HG02763 (cell line): ENCODE results near the gene PLA2G2C.

Source experiments
- ATAC-seq: cut with Tn5 transposase; IDR thresholded peaks from one replicate; pipeline ENCODE4 v1.9.1; 2021; ENCODE audit warnings: mild to moderate bottlenecking, moderate library complexity; ENCODE audit not compliant: unreplicated experiment

PLA2G2C gene

GRCh38 chr1:20158358-20159070, 27.8 kb downstream of the PLA2G2C start:
- ATAC-seq, result no peak

- ATAC-seq, result no peak
Observed at GRCh38 chr1:20154301-20154831, 32.0 kb downstream of the PLA2G2C start.

- no peak for ATAC-seq
Observed at GRCh38 chr1:20153000-20153418, 33.3 kb downstream of the PLA2G2C start.

- ATAC-seq, result no peak
Observed at GRCh38 chr1:20152599-20152930, 33.8 kb downstream of the PLA2G2C start.

- no peak for ATAC-seq
Observed at GRCh38 chr1:20151906-20152598, 34.3 kb downstream of the PLA2G2C start.

- no peak for ATAC-seq
Observed at GRCh38 chr1:20150969-20151368, 35.3 kb downstream of the PLA2G2C start.

- ATAC-seq, result no peak
Observed at GRCh38 chr1:20150326-20150705, 36.0 kb downstream of the PLA2G2C start.

GRCh38 chr1:20149601-20150325, 36.6 kb downstream of the PLA2G2C start:
- no peak for ATAC-seq

- no peak for ATAC-seq
Observed at GRCh38 chr1:20148571-20149500, 37.5 kb downstream of the PLA2G2C start.

- no peak for ATAC-seq
Observed at GRCh38 chr1:20147846-20148570, 38.3 kb downstream of the PLA2G2C start.

GRCh38 chr1:20143734-20144565, 42.4 kb downstream of the PLA2G2C start:
- no peak for ATAC-seq

GRCh38 chr1:20143318-20143717, 43.0 kb downstream of the PLA2G2C start:
- ATAC-seq, result no peak

GRCh38 chr1:20142001-20142710, 44.2 kb downstream of the PLA2G2C start:
- ATAC-seq, result no peak

- ATAC-seq, result no peak
Observed at GRCh38 chr1:20141466-20141865, 44.9 kb downstream of the PLA2G2C start.

- ATAC-seq, result no peak
Observed at GRCh38 chr1:20141001-20141400, 45.3 kb downstream of the PLA2G2C start.

- no peak for ATAC-seq
Observed at GRCh38 chr1:20139776-20140612, 46.3 kb downstream of the PLA2G2C start.

- no peak for ATAC-seq
Observed at GRCh38 chr1:20138961-20139550, 47.3 kb downstream of the PLA2G2C start, which contains the start of gene PLA2G2F. Gene PLA2G2F, plus strand, starts transcription at chr1:20139323. Its CDS starts 105 bp downstream, at chr1:20139428.
